Thoracic aorta (tissue), 2 donors: ENCODE measurements around the gene KLF6. TPM values are rescaled to one million over a fixed set of nuclear protein-coding genes. Genes with fewer than 3 reads are reported as not detected.

ENCODE experiments used
- ATAC-seq: fragments of 150-250 bp; one replicate; pipeline ENCODE4 v1.8.0; 2017; ENCODE audit warnings: low read depth; ENCODE audit not compliant: insufficient number of reproducible peaks, low FRiP score
- DNase-seq: peaks from one replicate; pipeline ENCODE4 v3.0.0-alpha.2; 2020; ENCODE audit warnings: low spot score
- H3K27ac ChIP-seq, 2 donors: fragments of 200-600 bp; sonication (generic); 1 replicate in 1 of 2; 2 replicates in 1 of 2; pipeline ENCODE4 v1.5.1; 2016; ENCODE audit warnings: mild to moderate bottlenecking in 2 of 2, moderate library complexity in 2 of 2
- H3K27me3 ChIP-seq: fragments of 200-600 bp; sonication (generic); replicated peaks from 2 replicates; pipeline ENCODE4 v1.6.0; 2016; ENCODE audit warnings: mild to moderate bottlenecking; ENCODE audit not compliant: insufficient read depth
- H3K36me3 ChIP-seq: fragments of 200-600 bp; sonication (generic); one replicate; pipeline ENCODE4 v1.5.1; 2016
- H3K4me1 ChIP-seq, 2 donors: fragments of 200-600 bp; sonication (generic); 1 replicate in 1 of 2; 2 replicates in 1 of 2; pipeline versions ENCODE4 v1.5.1 to v1.6.0; 2016; ENCODE audit warnings: low read depth in 2 of 2, mild to moderate bottlenecking in 1 of 2; ENCODE audit not compliant: control insufficient read depth in 1 of 2
- H3K4me3 ChIP-seq: fragments of 200-600 bp; sonication (generic); 2 replicates; pipeline ENCODE4 v1.5.1; 2016; ENCODE audit warnings: mild to moderate bottlenecking
- H3K9me3 ChIP-seq: fragments of 200-600 bp; sonication (generic); 2 replicates; pipeline ENCODE4 v1.5.1; 2016
- CTCF ChIP-seq: fragments of 200-600 bp; sonication (generic); IDR thresholded peaks from one replicate; pipeline ENCODE4 v1.5.1; 2019; ENCODE audit warnings: antibody characterized with exemption
- total RNA-seq, 2 donors: library from RNA; depleted of rRNA; stranded (reverse); fragments of >200 nt; gene quantifications; one replicate each; pipeline versions ENCODE4 v1.1.0 to v1.2.3, GENCODE V29; 2016

KLF6 gene
- total RNA-seq, 2 donors from 2014 or later: 170 to 201 TPM

GRCh38 chr10:3805201-3805790 lies 20.3 kb upstream of the KLF6 start:
- H3K36me3 ChIP-seq: no peaks in the 10 kb centered on the region
- H3K27ac ChIP-seq: peak overlapping the region; percentile 82 to 89
- H3K4me1 ChIP-seq: peaks cover 39 to 62% of the 10 kb centered on the region in 2 donors
- no peaks in the 10 kb centered on the region for H3K27me3 ChIP-seq
- DNase-seq: peak; percentile 21
- H3K9me3 ChIP-seq: no peaks in the 10 kb centered on the region
- peak overlapping the region; percentile 49 for H3K4me3 ChIP-seq
- no peak for ATAC-seq
- no peak for TF ChIP-seq CTCF

GRCh38 chr10:3803927-3804741 lies 19.1 kb upstream of the KLF6 start:
- DNase-seq (no peak), ATAC-seq (no peak)
- no peak for TF ChIP-seq CTCF
- Histone ChIP-seq H3K27me3 (no peaks in the 10 kb centered on the region), H3K36me3 (no peaks in the 10 kb centered on the region), H3K4me3 (no peak overlapping the region), H3K9me3 (no peaks in the 10 kb centered on the region), H3K27ac (peak overlapping the region; percentile 82 to 89), H3K4me1 (peaks cover 32 to 51% of the 10 kb centered on the region in 2 donors)

GRCh38 chr10:3803295-3803926 lies 18.4 kb upstream of the KLF6 start:
- H3K4me3 ChIP-seq: no peak overlapping the region
- H3K27ac ChIP-seq: no peak overlapping the region
- ATAC-seq (no peak), DNase-seq (no peak)
- H3K27me3 ChIP-seq: no peaks in the 10 kb centered on the region
- no peak for TF ChIP-seq CTCF
- H3K36me3 ChIP-seq: no peaks in the 10 kb centered on the region
- H3K9me3 ChIP-seq: no peaks in the 10 kb centered on the region
- H3K4me1 ChIP-seq: peaks cover 28 to 44% of the 10 kb centered on the region in 2 donors

GRCh38 chr10:3802526-3803265 lies 17.7 kb upstream of the KLF6 start:
- no peak for DNase-seq
- no peaks in the 10 kb centered on the region for H3K9me3 ChIP-seq
- H3K36me3 ChIP-seq: no peaks in the 10 kb centered on the region
- H3K27ac ChIP-seq: no peak overlapping the region
- ATAC-seq: no peak
- no peak overlapping the region for H3K4me3 ChIP-seq
- no peak for TF ChIP-seq CTCF
- H3K27me3 ChIP-seq: no peaks in the 10 kb centered on the region
- H3K4me1 ChIP-seq: peaks cover 23 to 37% of the 10 kb centered on the region in 2 donors
